HG03342 (cell line): ENCODE data around the gene COMMD7.

Experiments
- ATAC-seq: cut with Tn5 transposase; IDR thresholded peaks from one replicate; pipeline ENCODE4 v1.9.1; 2021; ENCODE audit warnings: mild to moderate bottlenecking, moderate library complexity; ENCODE audit not compliant: unreplicated experiment

The COMMD7 gene

GRCh38 chr20:32743237-32744112 is at the start of gene COMMD7:
Gene COMMD7 (minus strand): TSS chr20:32743467. CDS start chr20:32743391, 76 bp downstream.
- ATAC-seq = peak; percentile 61

DNA sequence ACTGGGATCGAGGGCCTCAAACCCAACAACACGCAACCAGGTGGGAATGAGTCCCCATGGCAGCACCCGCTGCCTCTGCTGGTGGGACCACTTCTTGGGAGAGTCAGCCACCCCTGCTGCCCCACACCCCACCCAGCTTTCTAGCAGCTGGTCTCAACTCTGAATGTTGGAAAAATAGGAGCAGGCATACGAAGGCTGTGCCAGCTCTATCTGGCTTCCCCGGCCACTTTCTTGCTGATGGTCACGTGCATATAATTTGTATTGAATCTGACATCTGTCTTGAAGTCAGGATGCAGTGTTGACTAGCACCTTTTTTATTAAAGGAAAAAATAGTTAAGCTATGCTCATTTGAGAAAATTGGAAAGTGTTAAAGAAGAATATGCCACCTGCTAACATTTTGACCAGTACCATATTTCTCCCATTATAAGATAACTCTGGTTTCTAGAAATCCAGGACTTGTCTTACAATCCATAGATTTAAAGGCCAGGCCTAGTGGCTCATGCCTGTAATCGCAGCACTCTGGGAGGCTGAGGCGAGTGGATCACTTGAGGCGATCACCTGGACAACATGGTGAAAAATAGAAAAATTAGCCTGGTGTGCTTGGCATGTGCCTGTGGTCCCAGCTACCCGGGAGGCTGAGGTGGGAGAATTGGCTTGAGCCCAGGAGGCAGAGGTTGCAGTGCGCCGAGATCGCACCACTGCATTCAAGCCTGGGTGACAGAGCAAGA is 49.6 kb upstream of the COMMD7 start:
- ATAC-seq = peak; percentile 5

DNA sequence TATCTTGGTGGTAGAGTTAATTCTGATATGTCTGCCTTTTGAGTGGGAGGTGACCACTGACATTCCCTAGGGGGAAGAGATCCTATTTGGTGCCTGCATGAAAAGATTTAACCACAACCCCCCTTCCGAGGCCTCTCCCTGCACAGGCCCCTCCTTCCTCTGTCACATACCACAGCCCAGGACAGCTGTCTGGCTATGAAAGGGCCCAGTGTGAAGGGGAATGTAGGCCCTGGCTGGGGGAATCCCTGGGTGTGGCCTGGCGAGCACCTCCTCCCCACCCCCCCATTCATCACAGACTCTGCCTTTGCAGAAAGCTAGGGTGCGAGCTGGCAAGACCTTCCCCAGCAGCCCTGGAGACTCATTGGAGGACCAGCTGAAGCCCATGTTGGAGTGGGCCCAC is 49.0 kb upstream of the COMMD7 start:
- ATAC-seq = peak; percentile 77

DNA sequence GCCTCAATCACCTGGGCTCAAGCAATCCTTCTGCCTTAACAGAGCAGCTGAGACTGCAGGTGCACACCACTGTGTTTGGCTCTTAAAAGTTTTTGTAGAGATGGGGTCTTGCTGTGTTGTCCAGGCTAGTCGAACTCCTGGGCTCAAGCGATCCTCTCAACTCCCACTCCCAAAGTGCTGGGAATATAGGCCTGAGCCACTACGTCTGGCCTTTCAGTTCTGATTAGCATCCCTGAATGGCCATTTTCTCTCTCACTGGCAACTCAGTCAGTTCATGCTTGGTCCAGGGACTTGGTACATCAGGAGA is 47.4 kb upstream of the COMMD7 start:
- ATAC-seq = no peak

DNA sequence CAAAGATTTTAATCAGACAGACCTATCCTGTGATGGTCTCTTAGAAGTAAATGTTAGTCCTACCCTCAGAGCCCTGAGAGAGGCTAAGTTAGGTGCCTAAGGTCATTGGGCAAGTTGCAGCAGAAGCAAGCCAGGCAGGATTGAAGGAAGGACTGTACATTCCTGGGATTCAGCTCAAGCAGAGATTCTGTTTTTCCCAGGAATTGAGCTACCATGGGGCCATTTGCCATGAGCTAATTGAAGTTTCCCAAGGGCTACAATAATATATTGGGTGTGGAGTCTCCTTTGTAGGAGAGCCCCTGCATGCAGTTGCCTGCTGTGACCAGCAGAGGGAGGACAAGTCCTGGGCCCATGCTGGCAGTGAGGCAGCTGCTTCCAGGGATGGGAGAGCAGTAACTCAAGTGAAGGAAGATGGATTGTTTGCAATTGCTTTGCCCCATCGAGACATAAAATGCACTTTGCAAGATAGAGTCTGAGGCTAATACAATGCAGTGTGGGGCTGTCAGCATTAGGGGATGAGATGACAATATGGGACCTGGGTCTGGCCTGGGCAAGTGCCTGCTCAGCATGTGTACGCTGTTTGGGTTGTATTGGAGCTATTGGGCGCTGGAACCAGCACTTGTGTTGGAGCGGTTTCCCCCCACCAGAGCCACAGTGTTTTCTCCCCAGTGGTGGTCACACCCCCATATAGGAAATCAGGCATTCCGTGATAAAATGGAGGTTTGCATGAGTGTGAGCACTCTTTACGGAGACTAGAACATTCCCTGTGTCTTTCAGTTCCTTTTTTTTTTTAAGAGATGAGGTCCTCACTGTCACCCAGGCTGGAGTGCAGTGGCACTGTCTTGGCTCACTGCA is 46.9 kb upstream of the COMMD7 start:
- ATAC-seq = no peak

DNA sequence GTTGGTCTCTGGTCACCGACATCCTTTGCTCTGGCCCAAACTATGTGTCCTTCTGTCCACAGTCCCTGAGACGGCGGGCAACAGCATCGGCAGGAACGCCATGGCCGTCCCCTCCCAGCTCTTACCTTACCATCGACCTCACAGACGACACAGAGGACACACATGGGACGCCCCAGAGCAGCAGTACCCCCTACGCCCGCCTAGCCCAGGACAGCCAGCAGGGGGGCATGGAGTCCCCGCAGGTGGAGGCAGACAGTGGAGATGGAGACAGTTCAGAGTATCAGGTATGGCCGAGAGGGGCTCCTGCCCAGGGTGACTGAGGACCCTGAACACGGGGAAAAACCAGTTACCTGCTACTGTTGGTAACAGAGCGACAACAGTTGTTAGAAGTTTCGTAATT is 43.9 kb upstream of the COMMD7 start:
- no peak for ATAC-seq

GRCh38 chr20:32786059-32786760 is 42.9 kb upstream of the COMMD7 start:
- ATAC-seq = no peak

- no peak for ATAC-seq
Observed at GRCh38 chr20:32784369-32785080, 41.3 kb upstream of the COMMD7 start.

GRCh38 chr20:32780749-32781655 is 37.7 kb upstream of the COMMD7 start:
- no peak for ATAC-seq

GRCh38 chr20:32780278-32780677 is 37.0 kb upstream of the COMMD7 start:
- no peak for ATAC-seq

GRCh38 chr20:32779500-32780211 is 36.4 kb upstream of the COMMD7 start:
- no peak for ATAC-seq

DNA sequence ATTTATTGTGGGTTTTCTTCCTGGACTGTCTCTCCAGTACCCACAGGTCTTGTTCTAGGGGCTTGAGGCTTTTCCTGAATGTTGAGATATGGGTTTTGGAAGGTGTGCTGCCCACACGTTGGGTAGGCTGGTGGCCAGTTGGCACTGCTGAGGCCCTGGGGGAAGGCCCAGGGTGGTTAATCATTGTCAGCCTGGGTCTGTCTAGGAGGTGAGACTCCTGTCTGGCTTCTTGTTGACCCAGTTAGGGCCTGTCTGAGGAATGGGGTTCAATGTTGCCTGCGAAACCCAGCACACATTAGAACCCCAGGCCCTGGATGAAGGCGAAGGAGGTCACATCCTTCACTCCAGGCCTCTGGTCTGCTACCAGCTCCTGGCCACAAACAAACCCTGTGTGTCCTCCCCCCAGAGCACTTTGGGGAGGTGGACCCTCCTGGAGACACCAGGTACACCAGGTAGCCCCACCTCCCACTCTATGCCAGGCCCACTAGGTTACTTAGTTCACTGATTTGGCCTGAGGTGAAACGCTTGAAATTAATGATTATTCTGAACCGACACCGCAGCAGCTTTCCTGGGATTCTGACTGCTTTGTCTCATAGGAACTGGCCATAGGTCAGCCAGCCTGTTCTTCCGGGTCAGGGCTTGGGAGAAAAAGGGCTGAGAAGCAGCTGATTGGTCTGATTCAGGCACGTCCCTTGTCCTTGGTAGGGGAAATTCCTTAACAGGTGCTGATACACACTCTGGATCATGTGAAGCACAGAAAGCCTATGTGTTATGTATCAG is 34.1 kb upstream of the COMMD7 start:
- ATAC-seq = no peak

GRCh38 chr20:32775336-32775991 is 32.2 kb upstream of the COMMD7 start:
- no peak for ATAC-seq

- ATAC-seq = no peak
Observed at GRCh38 chr20:32773855-32774254, 30.6 kb upstream of the COMMD7 start.

GRCh38 chr20:32773223-32773622 is 30.0 kb upstream of the COMMD7 start:
- ATAC-seq = no peak

DNA sequence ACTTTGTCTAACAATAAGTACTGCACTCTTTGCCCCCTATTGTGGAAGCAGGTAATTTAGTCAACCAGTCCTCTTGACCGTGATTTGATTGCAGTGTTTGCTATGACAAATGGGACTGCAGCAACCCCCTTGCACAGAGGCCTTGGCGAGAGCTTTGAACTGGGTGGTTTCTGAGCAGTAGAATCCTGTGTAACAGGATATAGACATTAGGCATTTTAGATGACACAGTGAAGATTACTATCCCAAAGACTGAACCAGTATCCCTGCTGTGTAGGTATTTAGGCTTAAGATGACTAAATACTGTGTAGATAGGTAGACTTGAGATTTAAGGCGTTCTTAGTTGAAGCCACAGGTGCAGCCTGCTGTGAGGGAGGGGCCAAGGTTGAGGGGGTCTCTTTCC is 28.8 kb upstream of the COMMD7 start:
- ATAC-seq = no peak
